Calu3 (cell line): Measurements from ENCODE around the gene CREB3L4. TPM values are rescaled to one million over a fixed set of nuclear protein-coding genes. Genes with fewer than 3 reads are reported as not detected.

Experiments
- BruUV-seq: library from RNA; stranded (reverse); fragments of 400-500 nt; replicated peaks from 2 replicates; lab custom pipeline; 2021; lab: Mats Ljungman, UMichigan
- CTCF ChIA-PET: fragments of 300-600 bp; sonication (Branson Sonifier 250); formaldehyde crosslinking; loops from one replicate; lab custom pipeline; 2022; ENCODE audit warnings: antibody characterized with exemption; lab: Charles Lee
- DNase-seq: peaks from one replicate; pipeline ENCODE4 v3.0.0; 2022
- H3K27ac Mint-ChIP-seq: one replicate; pipeline ENCODE4 v1.8.0; 2022; ENCODE audit warnings: mixed read lengths; ENCODE audit not compliant: unreplicated experiment
- H3K27me3 Mint-ChIP-seq: one replicate; pipeline ENCODE4 v1.8.0; 2022; ENCODE audit warnings: mixed read lengths; ENCODE audit not compliant: unreplicated experiment
- H3K36me3 Mint-ChIP-seq: one replicate; pipeline ENCODE4 v1.8.0; 2022; ENCODE audit warnings: mild to moderate bottlenecking, moderate library complexity, mixed read lengths; ENCODE audit not compliant: insufficient read depth, unreplicated experiment
- H3K4me1 Mint-ChIP-seq: one replicate; pipeline ENCODE4 v1.8.0; 2022; ENCODE audit warnings: mild to moderate bottlenecking, low read depth, mixed read lengths; ENCODE audit not compliant: unreplicated experiment
- H3K4me3 Mint-ChIP-seq: one replicate; pipeline ENCODE4 v1.8.0; 2022; ENCODE audit warnings: mild to moderate bottlenecking, low read depth, moderate library complexity, mixed read lengths; ENCODE audit not compliant: unreplicated experiment
- H3K9me3 Mint-ChIP-seq: one replicate; pipeline ENCODE4 v1.8.0; 2022; ENCODE audit warnings: low read depth, mixed read lengths; ENCODE audit not compliant: unreplicated experiment
- intact Hi-C: fragments of 100-400 bp; cut with micrococcal nuclease; formaldehyde crosslinking; loops from one replicate; pipeline ENCODE4 v1.10.0; 2022; ENCODE audit not compliant: unreplicated experiment
- total RNA-seq: library from RNA; stranded (reverse); gene quantifications from 2 replicates; pipeline ENCODE4 v1.2.3, GENCODE V29; 2022
- TF ChIP-seq, protein P1 (sequence below): fragments of 200-600 bp; IDR thresholded peaks from one replicate; pipeline ENCODE4 v1.8.0; 2022; ENCODE audit warnings: antibody characterized with exemption; ENCODE audit not compliant: unreplicated experiment

CREB3L4 gene
- total RNA-seq, 1 experiment from 2014 or later: 26.5 TPM

DNA sequence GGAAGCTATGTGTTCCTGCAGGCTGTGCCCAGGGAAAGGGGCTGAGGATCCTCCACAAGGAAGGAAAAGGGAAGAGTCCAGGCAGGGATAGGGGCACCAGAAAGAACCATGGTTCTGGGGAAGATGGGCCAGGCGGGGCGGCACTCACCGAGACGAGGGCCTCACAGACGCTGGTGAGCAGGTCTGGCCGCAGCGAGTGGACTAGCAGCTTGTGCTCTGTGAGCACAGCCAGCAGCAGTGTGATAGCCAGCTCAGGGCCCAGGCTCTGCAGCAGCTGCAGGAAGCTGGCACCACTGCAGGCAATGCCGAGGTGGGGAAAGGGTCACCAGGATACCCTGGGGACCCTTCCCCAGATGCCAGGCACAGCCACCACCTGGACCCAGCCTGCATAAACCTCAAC is 26.9 kb upstream of the CREB3L4 start:
- intact Hi-C loops: no loop called here
- Mint-ChIP-seq H3K36me3 (peaks cover 61% of the 10 kb centered on the region), H3K27me3 (no peaks in the 10 kb centered on the region), H3K4me1 (peaks cover 8% of the 10 kb centered on the region), H3K27ac (no peak overlapping the region), H3K9me3 (no peaks in the 10 kb centered on the region), H3K4me3 (no peak overlapping the region)
- TF ChIP-seq, protein P1, sequence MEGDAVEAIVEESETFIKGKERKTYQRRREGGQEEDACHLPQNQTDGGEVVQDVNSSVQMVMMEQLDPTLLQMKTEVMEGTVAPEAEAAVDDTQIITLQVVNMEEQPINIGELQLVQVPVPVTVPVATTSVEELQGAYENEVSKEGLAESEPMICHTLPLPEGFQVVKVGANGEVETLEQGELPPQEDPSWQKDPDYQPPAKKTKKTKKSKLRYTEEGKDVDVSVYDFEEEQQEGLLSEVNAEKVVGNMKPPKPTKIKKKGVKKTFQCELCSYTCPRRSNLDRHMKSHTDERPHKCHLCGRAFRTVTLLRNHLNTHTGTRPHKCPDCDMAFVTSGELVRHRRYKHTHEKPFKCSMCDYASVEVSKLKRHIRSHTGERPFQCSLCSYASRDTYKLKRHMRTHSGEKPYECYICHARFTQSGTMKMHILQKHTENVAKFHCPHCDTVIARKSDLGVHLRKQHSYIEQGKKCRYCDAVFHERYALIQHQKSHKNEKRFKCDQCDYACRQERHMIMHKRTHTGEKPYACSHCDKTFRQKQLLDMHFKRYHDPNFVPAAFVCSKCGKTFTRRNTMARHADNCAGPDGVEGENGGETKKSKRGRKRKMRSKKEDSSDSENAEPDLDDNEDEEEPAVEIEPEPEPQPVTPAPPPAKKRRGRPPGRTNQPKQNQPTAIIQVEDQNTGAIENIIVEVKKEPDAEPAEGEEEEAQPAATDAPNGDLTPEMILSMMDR: no peak
- DNase-seq: no peak
- CTCF ChIA-PET: interaction anchor here (0.6 kb wide), 1 partner anchor 120 kb away, joined by 3 read pairs; no protein-coding TSS in a partner anchor
- no TSS peak for BruUV-seq

DNA sequence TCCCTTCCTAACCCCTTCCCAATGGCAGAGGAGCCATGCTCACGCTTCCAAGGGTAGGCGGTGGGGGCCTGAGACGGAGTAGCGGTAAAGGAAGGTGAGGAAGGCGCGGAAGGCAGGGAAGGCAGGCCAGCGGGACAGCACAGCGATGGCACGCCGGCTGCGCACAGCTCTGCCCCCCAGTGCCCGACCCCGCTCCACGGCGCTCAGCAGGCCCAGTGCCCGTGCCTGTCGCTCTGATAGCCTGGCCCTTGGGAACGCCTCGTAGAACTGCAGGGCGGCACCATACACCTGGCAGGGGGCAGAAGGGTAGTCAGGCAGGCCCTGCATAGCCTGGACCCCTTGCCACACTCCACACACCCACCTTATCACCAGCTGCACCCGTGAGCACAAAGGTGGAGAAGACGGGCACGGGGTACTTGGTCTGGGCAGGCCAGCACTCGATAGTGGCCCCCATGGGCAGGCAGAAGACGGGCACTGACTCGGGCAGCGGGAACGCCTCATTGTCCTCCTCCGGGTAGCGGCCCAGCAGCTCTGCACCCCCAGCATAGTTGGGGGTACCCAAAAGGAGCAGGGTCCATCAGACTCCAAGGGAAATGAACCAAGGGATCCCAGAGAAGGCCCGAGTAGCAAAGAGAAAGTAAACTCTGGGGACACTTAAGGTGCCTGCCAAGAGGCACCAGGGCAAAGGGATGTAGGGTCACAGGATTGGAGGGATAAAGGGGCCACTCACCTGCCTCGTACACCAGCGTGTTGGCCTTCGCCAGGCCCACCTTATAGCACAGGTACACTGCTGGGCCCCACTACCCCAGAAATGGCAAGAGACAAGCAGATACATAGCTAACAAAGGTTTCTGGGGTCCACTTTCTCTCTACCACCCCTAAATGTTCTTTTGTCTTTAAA is 25.6 kb upstream of the CREB3L4 start:
- no TSS peak for BruUV-seq
- CTCF ChIA-PET: no interaction called here
- no peaks in the 10 kb centered on the region for H3K27me3 Mint-ChIP-seq
- TF ChIP-seq, protein P1: no peak
- H3K9me3 Mint-ChIP-seq: no peaks in the 10 kb centered on the region
- peaks cover 68% of the 10 kb centered on the region for H3K36me3 Mint-ChIP-seq
- DNase-seq: no peak
- H3K27ac Mint-ChIP-seq: no peak overlapping the region
- peaks cover 15% of the 10 kb centered on the region for H3K4me1 Mint-ChIP-seq
- intact Hi-C loops: no loop called here
- H3K4me3 Mint-ChIP-seq: no peak overlapping the region

GRCh38 chr1:153942766-153943549 is 24.7 kb upstream of the CREB3L4 start:
- no peaks in the 10 kb centered on the region for H3K9me3 Mint-ChIP-seq

More at GRCh38 chr1:153942766-153943549, 24.7 kb upstream of the CREB3L4 start:
- CTCF ChIA-PET: interaction anchor here (0.5 kb wide), 1 partner anchor 259 kb away, joined by 4 read pairs; no protein-coding TSS in a partner anchor
- TF ChIP-seq, protein P1: no peak
- intact Hi-C loops: no loop called here
- Mint-ChIP-seq H3K36me3 (peaks cover 63% of the 10 kb centered on the region), H3K4me3 (no peak overlapping the region), H3K27me3 (no peaks in the 10 kb centered on the region), H3K4me1 (peaks cover 17% of the 10 kb centered on the region), H3K27ac (no peak overlapping the region)
- DNase-seq: no peak
- no TSS peak for BruUV-seq
